SH-SY5Y (cell line): ENCODE measurements around the gene ELMO2.

Experiments used
- GATA2 ChIP-seq: IDR thresholded peaks from 2 replicates; pipeline ENCODE4 v1.6.1; 2011; ENCODE audit warnings: mild to moderate bottlenecking, low read depth, low read length
- GATA3 ChIP-seq: IDR thresholded peaks from 2 replicates; pipeline ENCODE4 v1.6.1; 2011; ENCODE audit warnings: low read depth, mild to moderate bottlenecking, low read length, moderate library complexity

DNA sequence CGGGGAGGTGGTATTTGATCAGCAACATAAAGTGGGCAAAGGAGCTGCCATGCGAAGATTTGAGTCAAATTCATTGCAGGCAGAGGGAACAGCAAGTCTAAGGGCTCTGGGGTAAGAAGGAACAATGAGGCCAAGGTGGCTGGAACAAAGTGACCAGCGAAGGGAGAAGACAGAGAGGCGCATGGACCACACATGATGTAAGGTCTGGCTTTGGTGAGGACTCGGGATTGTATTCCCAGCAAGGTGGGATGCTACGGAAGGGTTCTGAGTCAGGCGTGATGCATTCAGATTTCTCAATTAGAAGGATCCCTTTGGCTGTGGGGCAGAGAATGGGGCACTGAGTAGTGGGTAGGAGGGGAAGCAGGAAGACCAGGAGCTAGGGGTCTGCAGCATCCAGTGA, 67.4 kb downstream of the ELMO2 start:
- TF ChIP-seq GATA2 (no peak), GATA3 (no peak)
